GM20000 (cell line): ENCODE data around the gene NRDE2.
"Not testable (repeated sequence)": the region's sequence is repeated elsewhere in the genome, so short reads cannot be mapped to it uniquely, and the experiment has no call there.

ENCODE experiments used
- DNase-seq: peaks from one replicate; pipeline ENCODE4 v3.0.0; 2012; ENCODE audit warnings: low spot score
- TF ChIP-seq, protein P1 (sequence below): IDR thresholded peaks from 2 replicates; pipeline ENCODE4 v1.5.1; 2012; ENCODE audit warnings: mild to moderate bottlenecking, control low read depth; ENCODE audit errors: extremely low read depth, missing control alignments

Gene NRDE2

GRCh38 chr14:90342327-90342726, 10.6 kb upstream of the NRDE2 start:
- TF ChIP-seq, protein P1, sequence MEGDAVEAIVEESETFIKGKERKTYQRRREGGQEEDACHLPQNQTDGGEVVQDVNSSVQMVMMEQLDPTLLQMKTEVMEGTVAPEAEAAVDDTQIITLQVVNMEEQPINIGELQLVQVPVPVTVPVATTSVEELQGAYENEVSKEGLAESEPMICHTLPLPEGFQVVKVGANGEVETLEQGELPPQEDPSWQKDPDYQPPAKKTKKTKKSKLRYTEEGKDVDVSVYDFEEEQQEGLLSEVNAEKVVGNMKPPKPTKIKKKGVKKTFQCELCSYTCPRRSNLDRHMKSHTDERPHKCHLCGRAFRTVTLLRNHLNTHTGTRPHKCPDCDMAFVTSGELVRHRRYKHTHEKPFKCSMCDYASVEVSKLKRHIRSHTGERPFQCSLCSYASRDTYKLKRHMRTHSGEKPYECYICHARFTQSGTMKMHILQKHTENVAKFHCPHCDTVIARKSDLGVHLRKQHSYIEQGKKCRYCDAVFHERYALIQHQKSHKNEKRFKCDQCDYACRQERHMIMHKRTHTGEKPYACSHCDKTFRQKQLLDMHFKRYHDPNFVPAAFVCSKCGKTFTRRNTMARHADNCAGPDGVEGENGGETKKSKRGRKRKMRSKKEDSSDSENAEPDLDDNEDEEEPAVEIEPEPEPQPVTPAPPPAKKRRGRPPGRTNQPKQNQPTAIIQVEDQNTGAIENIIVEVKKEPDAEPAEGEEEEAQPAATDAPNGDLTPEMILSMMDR = no peak
- no peak for DNase-seq

DNA sequence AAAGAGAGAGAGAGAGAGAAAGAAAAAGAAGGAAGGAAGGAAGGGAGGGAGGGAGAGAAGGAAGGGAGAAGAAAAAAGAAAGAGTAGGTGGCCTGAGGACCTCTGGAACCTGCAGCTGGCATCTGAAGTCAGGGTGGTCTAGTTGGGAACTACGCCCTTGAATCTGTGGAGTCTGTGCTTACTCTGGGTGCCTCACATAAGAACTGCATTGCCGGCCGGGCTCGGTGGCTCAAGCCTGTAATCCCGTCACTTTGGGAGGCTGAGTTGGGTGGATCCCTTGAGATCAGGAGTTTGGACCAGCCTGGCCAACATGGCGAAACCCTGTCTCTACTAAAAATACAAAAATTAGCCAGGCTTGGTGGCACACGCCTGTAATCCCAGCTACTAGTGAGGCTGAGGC, 10.0 kb upstream of the NRDE2 start:
- TF ChIP-seq, protein P1 = no peak

GRCh38 chr14:90341232-90341631, 9.5 kb upstream of the NRDE2 start:
- DNase-seq = not testable (repeated sequence)

More for the DNA sequence above, 10.0 kb upstream of the NRDE2 start:
- no peak for DNase-seq

- TF ChIP-seq, protein P1 = no peak
- DNase-seq = no peak
Observed at GRCh38 chr14:90336985-90337384, 5.2 kb upstream of the NRDE2 start.

- no peak for DNase-seq
- TF ChIP-seq, protein P1 = no peak
Observed at GRCh38 chr14:90336401-90336800, 4.7 kb upstream of the NRDE2 start.

DNA sequence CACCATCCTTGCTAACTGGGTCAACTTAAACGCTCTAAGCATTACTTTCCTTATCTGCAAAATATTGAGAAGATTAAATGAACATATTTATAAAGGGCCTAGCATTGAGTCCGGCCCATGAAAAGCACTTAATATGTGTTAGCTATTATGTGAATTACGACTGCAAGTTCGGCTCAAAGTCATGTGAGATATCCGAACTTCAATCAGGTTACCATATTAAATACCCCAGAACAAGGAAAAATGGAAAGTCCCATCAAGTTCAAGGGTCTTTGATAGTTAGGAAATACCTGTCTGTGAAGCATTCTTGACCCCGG, 487 bp upstream of the NRDE2 start:
- TF ChIP-seq, protein P1 = no peak
- DNase-seq = no peak

DNA sequence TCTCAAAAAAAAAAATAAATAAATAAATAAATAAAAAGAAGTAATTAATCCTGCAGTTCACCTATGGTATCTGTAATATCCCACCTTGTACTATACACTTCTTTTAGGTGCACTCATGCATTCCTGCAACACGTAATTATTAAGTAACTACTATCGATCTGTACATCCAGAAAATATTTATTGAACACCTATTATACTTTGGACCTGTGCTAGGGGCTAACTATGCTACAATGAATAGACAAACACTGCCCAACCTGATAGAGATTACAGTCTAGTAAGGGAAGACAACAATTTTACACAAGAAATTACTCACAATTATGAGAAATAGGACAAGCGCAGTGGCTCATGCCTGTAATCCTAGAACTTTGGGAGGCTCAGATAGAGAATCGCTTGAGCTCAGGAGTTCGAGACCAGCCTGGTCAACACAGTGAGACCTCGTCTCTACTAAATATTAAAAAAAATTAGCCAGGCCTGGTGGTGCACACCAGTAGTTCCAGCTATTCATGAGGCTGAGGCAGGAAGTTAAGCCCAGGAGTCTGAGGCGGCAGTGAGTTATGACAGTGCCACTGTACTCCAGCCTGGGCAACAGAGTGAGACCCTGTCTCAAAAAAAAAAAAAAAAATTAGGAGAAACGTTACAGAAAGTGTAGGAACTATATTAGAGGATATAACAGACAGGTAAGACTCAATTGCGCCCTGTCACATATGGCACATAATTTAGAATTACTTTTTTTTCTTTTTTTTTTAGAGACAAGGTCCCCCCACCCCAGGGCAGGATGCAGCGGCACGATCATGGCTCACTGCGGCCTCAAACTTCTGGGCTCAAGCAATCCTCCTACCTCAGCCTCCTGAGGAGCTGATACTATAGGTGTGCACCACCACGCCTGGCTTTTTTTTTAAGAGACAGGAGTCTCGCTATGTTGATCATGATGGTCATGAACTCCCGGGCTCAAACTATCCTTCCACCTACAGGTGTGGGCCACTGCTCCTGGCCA, 1.2 kb downstream of the NRDE2 start:
- TF ChIP-seq, protein P1 = no peak
- DNase-seq = no peak

DNA sequence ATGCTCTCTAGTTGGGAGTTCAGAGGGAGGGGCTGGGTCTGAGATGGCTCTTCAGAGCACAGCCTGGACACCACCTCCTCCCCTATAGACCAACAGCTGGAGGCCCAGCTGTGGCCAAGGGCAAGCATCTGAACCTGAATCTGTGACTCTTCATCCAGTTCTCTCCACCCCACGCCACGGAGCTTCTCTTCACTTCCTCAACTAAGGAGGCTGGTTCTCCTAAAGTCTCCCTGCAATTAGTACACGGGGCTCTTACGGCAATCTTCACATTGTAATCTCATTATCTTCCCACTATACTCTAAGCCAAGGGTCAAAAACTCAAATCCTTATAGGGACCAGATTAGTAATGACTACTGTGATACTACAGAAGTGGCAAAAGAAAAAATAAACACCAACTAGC, 9.8 kb downstream of the NRDE2 start:
- TF ChIP-seq, protein P1 = no peak
- no peak for DNase-seq
